AG09309 (cell line): ENCODE data around the gene PARP15.

Source experiments
- DNase-seq: peaks from one replicate; pipeline ENCODE4 v3.0.0-alpha.2; 2010; ENCODE audit warnings: low read depth
- H3K4me3 ChIP-seq: 2 replicates; pipeline ENCODE4 v1.5.1; 2011; ENCODE audit warnings: mild to moderate bottlenecking, low read depth, low read length, moderate library complexity; ENCODE audit not compliant: control insufficient read depth
- TF ChIP-seq, protein P1 (sequence below): IDR thresholded peaks from 2 replicates; pipeline ENCODE4 v1.5.1; 2011; ENCODE audit warnings: mild to moderate bottlenecking, low read depth, low read length, inconsistent platforms; ENCODE audit not compliant: insufficient read depth, control insufficient read depth; ENCODE audit errors: missing control alignments

PARP15 gene

GRCh38 chr3:122627301-122627700, 49.9 kb downstream of the PARP15 start:
- no peak for DNase-seq
- H3K4me3 ChIP-seq: no peak overlapping the region
- TF ChIP-seq, protein P1, sequence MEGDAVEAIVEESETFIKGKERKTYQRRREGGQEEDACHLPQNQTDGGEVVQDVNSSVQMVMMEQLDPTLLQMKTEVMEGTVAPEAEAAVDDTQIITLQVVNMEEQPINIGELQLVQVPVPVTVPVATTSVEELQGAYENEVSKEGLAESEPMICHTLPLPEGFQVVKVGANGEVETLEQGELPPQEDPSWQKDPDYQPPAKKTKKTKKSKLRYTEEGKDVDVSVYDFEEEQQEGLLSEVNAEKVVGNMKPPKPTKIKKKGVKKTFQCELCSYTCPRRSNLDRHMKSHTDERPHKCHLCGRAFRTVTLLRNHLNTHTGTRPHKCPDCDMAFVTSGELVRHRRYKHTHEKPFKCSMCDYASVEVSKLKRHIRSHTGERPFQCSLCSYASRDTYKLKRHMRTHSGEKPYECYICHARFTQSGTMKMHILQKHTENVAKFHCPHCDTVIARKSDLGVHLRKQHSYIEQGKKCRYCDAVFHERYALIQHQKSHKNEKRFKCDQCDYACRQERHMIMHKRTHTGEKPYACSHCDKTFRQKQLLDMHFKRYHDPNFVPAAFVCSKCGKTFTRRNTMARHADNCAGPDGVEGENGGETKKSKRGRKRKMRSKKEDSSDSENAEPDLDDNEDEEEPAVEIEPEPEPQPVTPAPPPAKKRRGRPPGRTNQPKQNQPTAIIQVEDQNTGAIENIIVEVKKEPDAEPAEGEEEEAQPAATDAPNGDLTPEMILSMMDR: no peak

GRCh38 chr3:122628567-122628966, 51.1 kb downstream of the PARP15 start:
- TF ChIP-seq, protein P1: no peak
- H3K4me3 ChIP-seq: no peak overlapping the region
- DNase-seq: no peak

DNA sequence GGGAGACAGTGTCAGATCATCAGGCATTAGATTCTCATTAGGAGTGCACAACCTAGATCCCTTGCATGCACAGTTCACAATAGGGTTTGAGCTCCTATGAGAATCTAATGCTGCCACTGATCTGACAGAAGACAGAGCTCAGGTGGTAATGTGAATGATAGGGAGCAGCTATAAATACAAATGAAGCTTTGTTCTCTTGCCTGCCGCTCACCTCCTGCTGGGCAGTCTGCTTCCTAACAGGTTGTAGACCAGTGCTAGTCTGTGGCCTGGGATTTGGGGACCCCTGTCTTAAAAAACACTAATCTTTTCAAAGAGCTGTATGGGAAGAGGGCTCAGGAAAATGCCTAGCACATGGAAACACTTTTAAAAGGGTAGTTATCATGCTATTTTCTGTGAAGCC, 52.3 kb downstream of the PARP15 start:
- TF ChIP-seq, protein P1: no peak
- DNase-seq: no peak
- H3K4me3 ChIP-seq: no peak overlapping the region

GRCh38 chr3:122635789-122636188, 58.3 kb downstream of the PARP15 start:
- no peak for DNase-seq

GRCh38 chr3:122636697-122637096, 59.2 kb downstream of the PARP15 start:
- no peak overlapping the region for H3K4me3 ChIP-seq
- TF ChIP-seq, protein P1: no peak
- no peak for DNase-seq

More at GRCh38 chr3:122635789-122636188, 58.3 kb downstream of the PARP15 start:
- no peak overlapping the region for H3K4me3 ChIP-seq
- TF ChIP-seq, protein P1: no peak

DNA sequence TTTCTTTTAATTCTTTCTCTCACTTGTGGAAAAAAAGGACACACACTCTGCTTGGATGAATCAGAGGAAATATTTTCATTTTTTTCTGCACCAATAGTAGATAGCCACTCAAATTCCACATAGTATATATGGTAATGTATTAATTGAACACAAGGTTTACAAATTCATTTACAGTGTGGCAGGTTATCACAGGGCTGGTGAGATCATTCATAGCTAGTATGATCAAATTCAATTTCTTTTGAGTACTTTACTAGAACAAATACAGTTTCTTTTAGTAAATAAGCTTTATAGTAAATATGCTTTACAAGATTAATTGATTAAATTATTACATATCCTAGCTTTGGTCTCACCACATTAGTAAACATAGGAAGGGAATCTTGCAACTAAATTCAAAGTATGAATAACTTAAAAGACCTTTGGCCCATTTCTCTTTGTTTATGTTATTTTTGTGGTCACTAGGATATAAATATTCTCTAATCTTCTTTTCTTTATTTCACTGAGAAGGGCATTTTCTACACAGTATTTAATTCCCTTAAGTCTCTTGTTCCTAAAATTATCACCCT, 63.1 kb downstream of the PARP15 start:
- TF ChIP-seq, protein P1: no peak
- no peak overlapping the region for H3K4me3 ChIP-seq
- no peak for DNase-seq

DNA sequence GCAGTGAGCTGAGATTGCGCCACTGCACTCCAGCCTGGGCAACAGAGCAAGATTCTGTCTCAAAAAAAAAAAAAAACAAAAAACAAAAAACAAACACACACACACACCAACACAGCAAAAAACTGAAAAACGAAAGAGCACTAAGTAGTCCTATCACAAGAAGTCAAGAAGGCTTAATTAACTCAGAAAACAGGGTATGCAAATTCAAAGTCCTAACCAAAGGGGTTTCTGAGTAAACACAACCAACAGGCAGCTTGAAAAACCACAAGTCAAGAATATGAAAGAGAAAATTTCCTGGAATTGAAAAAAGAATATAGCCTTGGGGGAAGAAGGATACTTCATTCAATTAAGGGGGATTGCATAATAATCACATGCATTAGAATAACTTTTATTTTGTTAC, 65.5 kb downstream of the PARP15 start:
- TF ChIP-seq, protein P1: no peak
- H3K4me3 ChIP-seq: no peak overlapping the region
- no peak for DNase-seq
